Trophoblast cell (in vitro differentiated cells and primary cell): ENCODE results near the gene TMEM114.

ENCODE experiments used
- DNase-seq, 2 donors: peaks; one replicate each; pipeline ENCODE4 v3.0.0-alpha.2; 2016
- H2AFZ ChIP-seq: 2 replicates; pipeline ENCODE4 v1.6.1; 2013; ENCODE audit warnings: low read length, moderate library complexity, mild to moderate bottlenecking; ENCODE audit not compliant: insufficient read depth, poor library complexity
- H2AK5ac ChIP-seq: 2 replicates; pipeline ENCODE4 v1.6.1; 2013; ENCODE audit warnings: mild to moderate bottlenecking, low read length
- H2BK120ac ChIP-seq: 2 replicates; pipeline ENCODE4 v1.6.1; 2013; ENCODE audit warnings: low read length, mild to moderate bottlenecking, moderate library complexity; ENCODE audit not compliant: insufficient read depth, poor library complexity
- H2BK12ac ChIP-seq: 2 replicates; pipeline ENCODE4 v1.6.1; 2013; ENCODE audit warnings: mild to moderate bottlenecking, low read length, moderate library complexity
- H2BK5ac ChIP-seq: 2 replicates; pipeline ENCODE4 v1.6.1; 2013; ENCODE audit warnings: low read length, low read depth, moderate library complexity, mild to moderate bottlenecking; ENCODE audit not compliant: poor library complexity
- H3K14ac ChIP-seq: 2 replicates; pipeline ENCODE4 v1.6.1; 2013; ENCODE audit warnings: mild to moderate bottlenecking, low read length
- H3K18ac ChIP-seq: 2 replicates; pipeline ENCODE4 v1.6.1; 2013; ENCODE audit warnings: mild to moderate bottlenecking, low read length
- H3K23ac ChIP-seq: 2 replicates; pipeline ENCODE4 v1.6.1; 2013; ENCODE audit warnings: low read length
- H3K27ac ChIP-seq: 2 replicates; pipeline ENCODE4 v1.5.1; 2013; ENCODE audit warnings: low read depth, mild to moderate bottlenecking, inconsistent platforms, low read length, moderate library complexity
- H3K27me3 ChIP-seq: 2 replicates; pipeline ENCODE4 v1.6.1; 2013; ENCODE audit warnings: inconsistent platforms, mild to moderate bottlenecking, low read length, moderate library complexity; ENCODE audit not compliant: insufficient read depth
- H3K36me3 ChIP-seq, 2 experiments: 1 replicate in 1 of 2; 2 replicates in 1 of 2; pipeline ENCODE4 v1.6.1; 2013; ENCODE audit warnings: low read length in 2 of 2, mild to moderate bottlenecking in 2 of 2, moderate library complexity in 1 of 2; ENCODE audit not compliant: insufficient read depth in 2 of 2, control insufficient read depth in 1 of 2
- H3K4ac ChIP-seq: 2 replicates; pipeline ENCODE4 v1.6.1; 2013; ENCODE audit warnings: low read depth, mild to moderate bottlenecking, low read length, moderate library complexity
- H3K4me1 ChIP-seq, 2 experiments: 1 replicate in 1 of 2; 2 replicates in 1 of 2; pipeline ENCODE4 v1.6.1; 2013; ENCODE audit warnings: low read length in 2 of 2, mild to moderate bottlenecking in 2 of 2, moderate library complexity in 1 of 2; ENCODE audit not compliant: insufficient read depth in 2 of 2, control insufficient read depth in 1 of 2
- H3K4me2 ChIP-seq: 2 replicates; pipeline ENCODE4 v1.6.1; 2013; ENCODE audit warnings: inconsistent platforms, mild to moderate bottlenecking, low read length, moderate library complexity
- H3K4me3 ChIP-seq: 2 replicates; pipeline ENCODE4 v1.5.1; 2013; ENCODE audit warnings: mild to moderate bottlenecking, low read depth, low read length, inconsistent platforms
- H3K79me1 ChIP-seq: one replicate; pipeline ENCODE4 v1.6.1; 2013; ENCODE audit warnings: low read length
- H3K79me2 ChIP-seq: 2 replicates; pipeline ENCODE4 v1.6.1; 2013; ENCODE audit warnings: low read length, mild to moderate bottlenecking; ENCODE audit not compliant: control insufficient read depth, insufficient read depth, poor library complexity
- H3K9ac ChIP-seq: 2 replicates; pipeline ENCODE4 v1.6.1; 2013; ENCODE audit warnings: mild to moderate bottlenecking, low read length
- H3K9me3 ChIP-seq: 2 replicates; pipeline ENCODE4 v1.6.1; 2013; ENCODE audit warnings: low read depth, mild to moderate bottlenecking, control low read depth, inconsistent platforms, low read length; ENCODE audit not compliant: insufficient read depth
- H4K12ac ChIP-seq: 2 replicates; pipeline ENCODE4 v1.6.1; 2013; ENCODE audit warnings: low read depth, mild to moderate bottlenecking, low read length, moderate library complexity
- H4K8ac ChIP-seq: 2 replicates; pipeline ENCODE4 v1.6.1; 2013; ENCODE audit warnings: low read depth, mild to moderate bottlenecking, low read length, moderate library complexity
- H4K91ac ChIP-seq: one replicate; pipeline ENCODE4 v1.6.1; 2013; ENCODE audit warnings: low read depth, mild to moderate bottlenecking, low read length, moderate library complexity
- whole genome bisulfite sequencing: extraction: QIAGEN DNeasy Blood & Tissue Kit; methylation state at CpG from one replicate; pipeline ENCODE4 v1.1.7; 2013; ENCODE audit warnings: missing lambda C conversion rate; ENCODE audit not compliant: insufficient read length, insufficient coverage; ENCODE audit errors: extremely low coverage; 5-methylcytosine and 5-hydroxymethylcytosine counted together

TMEM114 gene

DNA sequence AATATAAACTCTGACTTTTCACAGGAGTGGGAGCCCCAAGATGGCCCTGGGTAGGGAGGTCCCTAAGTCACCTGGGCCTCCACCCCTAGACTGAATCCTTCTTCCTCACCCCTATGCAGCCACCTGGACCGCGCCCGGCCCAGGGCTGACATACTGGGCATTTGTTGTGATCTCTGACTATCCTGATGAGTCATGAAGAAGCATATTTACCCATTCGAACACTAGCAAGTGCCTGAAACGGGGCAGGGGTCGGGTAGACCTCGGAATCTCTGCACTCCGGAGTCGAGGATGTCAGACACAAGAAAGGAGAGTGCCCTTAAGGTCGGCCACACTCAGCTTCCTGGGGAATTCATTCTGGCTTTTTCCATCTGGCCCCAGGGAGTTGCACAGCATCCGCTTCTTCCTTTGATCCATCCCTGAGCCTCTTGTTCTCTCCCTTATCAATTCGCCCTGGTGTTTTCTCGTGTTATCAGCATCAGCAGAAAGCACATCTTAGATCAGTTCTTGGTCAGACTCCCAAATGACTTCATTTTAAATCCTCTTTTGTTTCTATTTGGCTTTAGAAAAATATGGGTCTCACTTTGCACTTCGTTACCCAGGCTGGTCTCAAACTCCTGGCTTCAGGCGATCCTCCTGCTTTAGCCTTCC, 41.6 kb upstream of the TMEM114 start:
- Histone ChIP-seq H2BK12ac (no peak overlapping the region), H2BK120ac (no peak overlapping the region), H3K18ac (no peak overlapping the region), H3K27ac (no peak overlapping the region), H3K4me2 (no peak overlapping the region), H4K91ac (no peak overlapping the region), H3K14ac (no peak overlapping the region), H3K4me3 (no peak overlapping the region), H3K4ac (no peak overlapping the region), H2AFZ (no peak overlapping the region), H4K8ac (no peak overlapping the region), H3K27me3 (no peaks in the 10 kb centered on the region), H3K9ac (no peak overlapping the region), H3K4me1 (no peaks in the 10 kb centered on the region), H2AK5ac (no peak overlapping the region), H3K79me1 (no peaks in the 10 kb centered on the region), H3K9me3 (no peaks in the 10 kb centered on the region), H2BK5ac (no peak overlapping the region), H4K12ac (no peak overlapping the region), H3K36me3 (peaks cover 64 to 78% of the 10 kb centered on the region in 2 experiments), H3K23ac (no peak overlapping the region), H3K79me2 (no peaks in the 10 kb centered on the region)
- DNase-seq = no peak
- WGBS = no CpG with 5 or more reads among the region's 15 CpGs

- H3K79me2 ChIP-seq = no peaks in the 10 kb centered on the region
- no peak overlapping the region for H3K9ac ChIP-seq
- no peak overlapping the region for H2AK5ac ChIP-seq
- no peak overlapping the region for H4K91ac ChIP-seq
- H3K79me1 ChIP-seq = no peaks in the 10 kb centered on the region
- H3K27me3 ChIP-seq = no peaks in the 10 kb centered on the region
- H4K12ac ChIP-seq = no peak overlapping the region
- no peak overlapping the region for H2BK5ac ChIP-seq
- no peak for DNase-seq
- H2BK120ac ChIP-seq = no peak overlapping the region
- WGBS = no CpG with 5 or more reads among the region's 9 CpGs
- no peak overlapping the region for H2AFZ ChIP-seq
- H2BK12ac ChIP-seq = no peak overlapping the region
- no peak overlapping the region for H3K4me2 ChIP-seq
- no peak overlapping the region for H3K23ac ChIP-seq
- H3K4me3 ChIP-seq = no peak overlapping the region
- H3K14ac ChIP-seq = no peak overlapping the region
- H3K9me3 ChIP-seq = no peaks in the 10 kb centered on the region
- no peak overlapping the region for H4K8ac ChIP-seq
- peaks cover 70 to 80% of the 10 kb centered on the region in 2 experiments for H3K36me3 ChIP-seq
- H3K18ac ChIP-seq = no peak overlapping the region
- no peaks in the 10 kb centered on the region for H3K4me1 ChIP-seq
- no peak overlapping the region for H3K4ac ChIP-seq
- no peak overlapping the region for H3K27ac ChIP-seq
Observed at GRCh38 chr16:8631373-8631772, 41.1 kb upstream of the TMEM114 start.

- H3K4me2 ChIP-seq = no peak overlapping the region
- H3K4me3 ChIP-seq = no peak overlapping the region
- H3K9ac ChIP-seq = no peak overlapping the region
- no peak overlapping the region for H3K18ac ChIP-seq
- H3K14ac ChIP-seq = no peak overlapping the region
- DNase-seq = no peak
- no peak overlapping the region for H2BK5ac ChIP-seq
- H3K23ac ChIP-seq = no peak overlapping the region
- peaks cover 76 to 81% of the 10 kb centered on the region in 2 experiments for H3K36me3 ChIP-seq
- H2BK12ac ChIP-seq = no peak overlapping the region
- H4K91ac ChIP-seq = no peak overlapping the region
- no peak overlapping the region for H4K8ac ChIP-seq
- H3K9me3 ChIP-seq = no peaks in the 10 kb centered on the region
- H3K79me1 ChIP-seq = no peaks in the 10 kb centered on the region
- no peaks in the 10 kb centered on the region for H3K27me3 ChIP-seq
- WGBS = no CpG with 5 or more reads among the region's 11 CpGs
- no peak overlapping the region for H4K12ac ChIP-seq
- no peak overlapping the region for H3K27ac ChIP-seq
- H2AFZ ChIP-seq = no peak overlapping the region
- no peak overlapping the region for H3K4ac ChIP-seq
- H2AK5ac ChIP-seq = no peak overlapping the region
- H2BK120ac ChIP-seq = no peak overlapping the region
- H3K4me1 ChIP-seq = no peaks in the 10 kb centered on the region
- no peaks in the 10 kb centered on the region for H3K79me2 ChIP-seq
Observed at GRCh38 chr16:8630255-8630953, 40.1 kb upstream of the TMEM114 start.

- Histone ChIP-seq H3K27me3 (no peaks in the 10 kb centered on the region), H2BK5ac (no peak overlapping the region), H3K14ac (no peak overlapping the region), H3K79me1 (no peaks in the 10 kb centered on the region), H4K91ac (no peak overlapping the region), H3K36me3 (peaks cover 72 to 73% of the 10 kb centered on the region in 2 experiments), H3K27ac (no peak overlapping the region), H3K4me2 (no peak overlapping the region), H2AK5ac (no peak overlapping the region), H3K9ac (no peak overlapping the region), H3K23ac (no peak overlapping the region), H3K4me3 (peak overlapping the region; percentile 21), H4K8ac (no peak overlapping the region), H2BK120ac (no peak overlapping the region), H3K79me2 (no peaks in the 10 kb centered on the region), H3K9me3 (no peaks in the 10 kb centered on the region), H2AFZ (no peak overlapping the region), H3K18ac (no peak overlapping the region), H2BK12ac (no peak overlapping the region), H3K4ac (no peak overlapping the region), H3K4me1 (no peaks in the 10 kb centered on the region), H4K12ac (no peak overlapping the region)
- no CpG with 5 or more reads among the region's 16 CpGs for WGBS
- no peak for DNase-seq
Observed at GRCh38 chr16:8628981-8629725, 38.8 kb upstream of the TMEM114 start.
